Measurements from ENCODE around the gene ZNF888.
"Not testable (repeated sequence)": the region's sequence is repeated elsewhere in the genome, so short reads cannot be mapped to it uniquely, and the experiment has no call there.

Gene ZNF888

GRCh38 chr19:52922841-52923777, at the start of gene ZNF888:
ZNF888 (minus strand) TSS chr19:52923428; CDS start chr19:52917873, 5,555 bp downstream.
- peak; percentile 84 for DNase-seq

GRCh38 chr19:52967772-52968171, 44.5 kb upstream of the ZNF888 start:
- no peak for DNase-seq

- DNase-seq = peak; percentile 6
Observed at GRCh38 chr19:52963247-52963618, 40.0 kb upstream of the ZNF888 start.

GRCh38 chr19:52962394-52963246, 39.4 kb upstream of the ZNF888 start, which contains the start of gene ZNF816:
ZNF816 (minus strand) TSS chr19:52962881; CDS start chr19:52956089, 6,792 bp downstream.
- DNase-seq = peak; percentile 100

- no peak for DNase-seq
Observed at GRCh38 chr19:52961981-52962380, 38.8 kb upstream of the ZNF888 start.

GRCh38 chr19:52959613-52960295, 36.5 kb upstream of the ZNF888 start:
- DNase-seq = no peak

GRCh38 chr19:52957591-52957990, 34.4 kb upstream of the ZNF888 start:
- no peak for DNase-seq

GRCh38 chr19:52956917-52957316, 33.7 kb upstream of the ZNF888 start:
- no peak for DNase-seq

GRCh38 chr19:52949422-52949821, 26.2 kb upstream of the ZNF888 start:
- no peak for DNase-seq

GRCh38 chr19:52948025-52948770, 25.0 kb upstream of the ZNF888 start:
- DNase-seq = no peak

GRCh38 chr19:52946322-52947310, 23.4 kb upstream of the ZNF888 start:
- DNase-seq = no peak

GRCh38 chr19:52945652-52946321, 22.6 kb upstream of the ZNF888 start:
- no peak for DNase-seq

- DNase-seq = not testable (repeated sequence)
Observed at GRCh38 chr19:52944703-52945493, 21.7 kb upstream of the ZNF888 start.

GRCh38 chr19:52943884-52944643, 20.8 kb upstream of the ZNF888 start:
- DNase-seq = no peak

- no peak for DNase-seq
Observed at GRCh38 chr19:52943134-52943883, 20.1 kb upstream of the ZNF888 start.

GRCh38 chr19:52942386-52943133, 19.3 kb upstream of the ZNF888 start:
- peak; percentile 92 for DNase-seq

- DNase-seq = peak; percentile 16
Observed at GRCh38 chr19:52941941-52942385, 18.7 kb upstream of the ZNF888 start.

All from stimulated activated CD4-positive, alpha-beta T cell treated with anti-CD3 and anti-CD28 coated beads, Interleukin-4, amount 100 ng/mL, for 1 hour (primary cell).